ENCODE results near the gene RNF220. TPM values are rescaled to one million over a fixed set of nuclear protein-coding genes. Genes with fewer than 3 reads are reported as not detected.

RNF220 gene
- total and polyA plus RNA-seq, 2 of the 13 experiments (the other 11 are each of a cell fraction or from before 2014, with no cell fraction given), result 48.2 to 72.1 TPM

GRCh38 chr1:44489481-44489880, 84.4 kb downstream of the RNF220 start:
- TF ChIP-seq ZBTB3 (CRISPR knock-in tag; IDR thresholded peaks at IDR 0.05; ENCODE audit: borderline replicate concordance, low read depth), result no peak
- no peak for TF ChIP-seq ZNF121 (CRISPR knock-in tag; IDR thresholded peaks at IDR 0.05)
- no peak for TF ChIP-seq KLF6 (CRISPR knock-in tag; IDR thresholded peaks at IDR 0.05)
- no peak for TF ChIP-seq ZNF749 (CRISPR knock-in tag; IDR thresholded peaks at IDR 0.05; ENCODE audit: borderline replicate concordance)
- TF ChIP-seq KMT2B (CRISPR knock-in tag; IDR thresholded peaks at IDR 0.05), result no peak
- no peak for TF ChIP-seq GZF1 (CRISPR knock-in tag; IDR thresholded peaks at IDR 0.05)
- no peak for TF ChIP-seq ZNF335 (CRISPR knock-in tag; IDR thresholded peaks at IDR 0.05)
- TF ChIP-seq AFF4 (CRISPR knock-in tag; IDR thresholded peaks at IDR 0.05), result no peak
- TF ChIP-seq CSRNP2 (CRISPR knock-in tag; conservative IDR thresholded peaks at IDR 0.05; ENCODE audit: low read depth), result no peak
- no peak for TF ChIP-seq RFX3 (CRISPR knock-in tag; IDR thresholded peaks at IDR 0.05)
- TF ChIP-seq MYNN (CRISPR knock-in tag; IDR thresholded peaks at IDR 0.05; ENCODE audit: low read depth), result no peak
- TF ChIP-seq SRF (IDR thresholded peaks at IDR 0.05; ENCODE audit: low read depth, low read length), result no peak
- TF ChIP-seq MAF1 (CRISPR knock-in tag; IDR thresholded peaks at IDR 0.05; ENCODE audit: borderline replicate concordance), result no peak
- TF ChIP-seq ZNF746 (CRISPR knock-in tag; IDR thresholded peaks at IDR 0.05), result no peak
- no peak for TF ChIP-seq ZSCAN5A (CRISPR knock-in tag; IDR thresholded peaks at IDR 0.05; ENCODE audit: borderline replicate concordance)
- TF ChIP-seq NR0B2 (CRISPR knock-in tag; IDR thresholded peaks at IDR 0.05), result no peak
- TF ChIP-seq SRY (CRISPR knock-in tag; IDR thresholded peaks at IDR 0.05), result no peak
- no peak for DNase-seq (ENCODE audit: low spot score)
- no peaks in the 10 kb centered on the region for H4K20me1 ChIP-seq (ENCODE audit: insufficient read depth, low read length)
- no peaks in the 10 kb centered on the region for H3K79me2 ChIP-seq (ENCODE audit: insufficient read depth, low read length)
- no peaks in the 10 kb centered on the region for H3K4me1 ChIP-seq (ENCODE audit: insufficient read depth, low read length)
- POLR2A ChIA-PET, result no interaction called here
- intact Hi-C loops (cut with micrococcal nuclease; ENCODE audit: unreplicated experiment) (no loop called here), in situ Hi-C loops (cut with HindIII; ENCODE audit: extremely low pct_ligation_motif_present, low pct_unique_long_range_greater_than_20kb) (no loop called here)
- H3K9ac ChIP-seq (ENCODE audit: insufficient read depth, low read depth, low read length), result no peak overlapping the region
- H2AFZ ChIP-seq (ENCODE audit: low read length), result no peak overlapping the region
- CTCF ChIA-PET (ENCODE audit: low intra/inter-chr PET ratio, low total read pairs), result no interaction called here
- no peak overlapping the region for H3K4me3 ChIP-seq (replicated peaks in 1 of 3; ENCODE audit: insufficient read depth in 1 of 3, low read depth in 2 of 3, low read length in 3 of 3)
- H3K27ac ChIP-seq (ENCODE audit: extremely low read length, insufficient read depth, low read length), result no peak overlapping the region
- no TSS peak for BruUV-seq (replicated peaks)
- no peak for ATAC-seq
- H3K9me3 ChIP-seq (ENCODE audit: low read length), result no peaks in the 10 kb centered on the region
- peaks cover 0 to 3% of the 10 kb centered on the region in 2 experiments; a peak in 2 of 5 replicates for H3K36me3 ChIP-seq (replicated peaks in 1 of 2; ENCODE audit: control insufficient read depth in 1 of 2, insufficient read depth in 2 of 2, low read length in 2 of 2)
- no peaks in the 10 kb centered on the region for H3K27me3 ChIP-seq (ENCODE audit: control insufficient read depth in 1 of 2, insufficient read depth in 2 of 2, low read length in 2 of 2)
- 55% methylated on average over 5 of the region's 5 CpGs for WGBS (ENCODE audit: low lambda C conversion rate)
- no peak for FAIRE-seq
- no peak overlapping the region for H3K4me2 ChIP-seq (ENCODE audit: low read depth, low read length)
